Measurements from ENCODE around the gene DNASE1L3.
"Not testable (repeated sequence)": the region's sequence is repeated elsewhere in the genome, so short reads cannot be mapped to it uniquely, and the experiment has no call there.

DNASE1L3 gene, protein sequence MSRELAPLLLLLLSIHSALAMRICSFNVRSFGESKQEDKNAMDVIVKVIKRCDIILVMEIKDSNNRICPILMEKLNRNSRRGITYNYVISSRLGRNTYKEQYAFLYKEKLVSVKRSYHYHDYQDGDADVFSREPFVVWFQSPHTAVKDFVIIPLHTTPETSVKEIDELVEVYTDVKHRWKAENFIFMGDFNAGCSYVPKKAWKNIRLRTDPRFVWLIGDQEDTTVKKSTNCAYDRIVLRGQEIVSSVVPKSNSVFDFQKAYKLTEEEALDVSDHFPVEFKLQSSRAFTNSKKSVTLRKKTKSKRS

DNA sequence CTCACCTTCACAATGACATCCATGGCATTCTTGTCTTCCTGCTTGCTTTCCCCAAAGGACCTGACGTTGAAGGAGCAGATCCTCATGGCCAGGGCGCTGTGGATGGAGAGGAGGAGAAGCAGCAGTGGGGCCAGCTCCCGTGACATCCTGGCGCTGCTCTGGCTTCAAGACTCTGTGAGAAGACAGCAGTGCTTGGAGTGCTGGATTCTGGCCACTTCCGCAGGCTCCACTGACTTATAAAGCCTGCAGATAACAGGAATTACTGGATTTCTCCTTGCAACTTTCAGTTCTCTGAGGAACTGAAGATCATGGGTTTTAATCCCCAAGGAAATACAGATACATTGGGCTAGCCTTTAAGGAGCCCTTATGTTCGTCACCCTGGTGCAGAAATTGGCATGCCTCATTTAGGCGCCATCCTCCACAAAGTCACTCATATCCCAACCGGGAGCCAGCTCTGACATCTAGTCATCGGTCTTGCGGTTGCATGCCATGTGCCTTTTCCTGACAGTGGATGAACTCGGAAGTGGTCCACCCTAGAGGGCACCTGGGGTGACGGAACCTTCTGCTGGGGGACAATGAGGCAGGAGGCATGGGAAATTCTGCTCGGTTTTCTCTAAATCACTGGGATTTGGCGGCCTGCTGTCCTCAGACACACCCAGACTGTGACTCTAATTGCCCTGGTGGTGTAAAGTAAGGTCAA is at the start of gene DNASE1L3:
TSS of gene DNASE1L3 (minus strand) at position 212 of the 700 bp plus-strand sequence. CDS start at position 146, 66 bp downstream.
- DNase-seq (ENCODE audit: low spot score) = no peak

DNA sequence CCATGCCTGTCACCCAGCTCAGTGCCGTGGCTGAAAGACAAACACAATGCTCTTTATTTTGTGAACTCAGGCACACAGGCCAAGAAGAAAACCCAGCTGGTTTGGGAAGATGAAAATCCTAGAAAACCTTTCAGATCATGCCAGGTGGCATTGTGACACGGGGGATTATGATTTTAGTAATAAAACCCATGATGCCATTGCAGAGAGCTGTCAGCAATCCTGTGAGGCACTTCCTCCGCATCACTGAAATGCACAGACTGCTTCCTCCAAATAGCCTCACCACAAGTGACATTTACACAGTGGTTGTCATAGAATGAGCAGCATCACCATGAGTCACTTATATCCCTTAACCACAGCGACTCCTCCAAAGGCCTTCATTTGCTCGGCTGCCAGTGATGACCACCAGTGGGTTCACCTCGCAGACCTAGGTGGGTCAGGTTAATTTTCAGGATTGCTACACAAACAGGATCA is 49.5 kb upstream of the DNASE1L3 start:
- DNase-seq (ENCODE audit: low spot score) = peak; percentile 75

DNA sequence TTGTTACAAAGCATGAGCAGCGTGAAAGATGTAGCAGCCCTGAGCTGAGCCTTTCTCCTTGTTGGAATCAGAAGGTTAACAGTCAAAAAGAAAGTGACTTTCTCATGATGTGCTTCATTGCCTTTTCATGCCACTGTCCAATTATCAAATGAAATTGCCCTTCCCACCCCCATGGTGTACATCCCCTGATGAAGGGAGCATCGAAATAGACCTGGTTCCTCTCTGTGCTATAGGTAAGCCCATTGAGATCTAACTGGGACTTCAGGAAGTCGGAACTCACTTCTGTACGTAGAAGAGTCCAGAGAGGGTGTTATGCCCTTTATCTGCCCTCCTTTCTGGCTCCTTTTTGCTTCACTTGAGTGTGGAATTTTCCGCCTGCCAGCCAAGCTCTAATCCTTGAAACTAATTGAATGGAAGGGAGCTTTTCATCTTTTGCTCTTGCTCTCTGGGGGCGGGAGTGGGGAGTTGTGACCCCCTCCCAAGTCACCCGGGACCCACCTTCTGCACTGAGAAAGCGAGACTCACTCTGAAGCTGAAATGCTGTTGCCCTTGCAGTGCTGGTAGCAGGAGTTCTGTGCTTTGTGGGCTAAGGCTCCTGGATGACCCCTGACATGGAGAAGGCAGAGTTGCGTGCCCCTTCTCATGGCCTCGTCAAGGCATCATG is 47.8 kb upstream of the DNASE1L3 start:
- DNase-seq (ENCODE audit: low spot score) = no peak

DNA sequence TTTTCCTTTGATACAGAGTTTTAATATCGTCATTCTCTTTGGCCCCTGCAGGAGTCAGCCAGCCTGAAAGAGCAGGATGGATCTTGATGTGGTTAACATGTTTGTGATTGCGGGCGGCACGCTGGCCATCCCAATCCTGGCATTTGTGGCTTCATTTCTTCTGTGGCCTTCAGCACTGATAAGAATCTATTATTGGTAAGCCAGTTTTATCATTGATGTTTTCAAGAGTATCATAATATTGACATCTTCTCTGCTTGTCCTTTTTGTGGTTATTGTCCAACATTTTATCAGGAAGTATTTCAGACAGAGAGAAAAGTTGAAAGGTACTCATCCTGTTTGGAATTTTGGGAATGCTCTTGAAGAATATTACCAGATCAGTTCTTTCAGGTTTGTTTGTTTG is 45.7 kb upstream of the DNASE1L3 start:
- no peak for DNase-seq (ENCODE audit: low spot score)

DNA sequence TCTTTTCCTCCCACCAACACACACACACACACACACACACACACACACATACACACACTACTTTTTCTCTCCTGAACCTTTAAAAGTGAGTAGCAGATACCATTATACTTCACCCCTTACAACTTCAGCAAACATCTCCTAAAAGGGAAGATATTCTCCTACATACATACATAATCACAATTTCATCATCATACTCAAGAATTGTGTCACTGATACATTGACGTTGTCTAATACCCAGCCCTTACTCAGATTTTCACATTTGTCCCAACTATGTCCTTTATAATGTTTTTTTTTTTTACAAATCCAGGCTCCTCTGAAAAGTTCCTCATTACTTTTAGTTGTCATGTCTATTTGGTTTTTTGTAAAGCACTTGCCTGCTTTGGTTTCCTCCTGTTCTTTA is 45.3 kb upstream of the DNASE1L3 start:
- DNase-seq (ENCODE audit: low spot score) = no peak

DNA sequence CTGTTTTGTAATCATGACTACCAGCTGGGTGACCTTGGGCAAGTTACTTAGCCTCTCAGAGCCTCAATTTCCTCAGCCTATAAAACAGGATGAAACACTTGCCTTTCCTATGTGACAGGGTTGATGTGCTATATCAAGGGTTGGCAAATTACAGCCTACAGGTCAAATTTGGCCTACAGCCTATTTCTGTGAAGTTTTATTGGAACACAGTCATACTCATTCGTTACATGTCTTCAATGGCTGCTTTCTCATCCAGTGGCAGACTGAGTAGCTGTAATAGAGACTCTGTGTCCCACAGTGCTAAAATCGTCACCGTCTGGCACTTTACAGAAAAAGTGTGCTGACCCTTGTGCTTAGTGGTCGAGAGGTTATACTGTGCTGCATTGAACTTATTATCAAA is 43.4 kb upstream of the DNASE1L3 start:
- DNase-seq (ENCODE audit: low spot score) = no peak

DNA sequence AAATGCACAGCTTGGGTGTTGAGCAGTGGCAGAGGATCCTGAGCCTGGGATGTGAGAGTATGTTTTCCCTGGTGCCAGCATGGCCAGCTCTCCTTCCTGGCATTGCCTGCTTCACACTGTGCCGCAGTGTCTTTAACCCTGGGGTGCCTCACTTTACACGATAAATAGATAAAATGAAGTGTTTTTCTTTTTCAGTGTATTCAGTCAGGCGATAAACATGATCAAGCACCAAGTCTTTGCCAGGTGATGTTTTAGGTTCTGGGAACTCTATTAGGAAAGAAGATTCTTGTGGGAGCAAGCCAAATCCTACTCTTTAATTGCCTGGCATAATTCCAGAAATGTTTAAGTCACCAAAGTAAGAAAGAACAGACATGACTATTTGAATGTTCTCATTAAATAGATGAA is 40.9 kb upstream of the DNASE1L3 start:
- DNase-seq (ENCODE audit: low spot score) = no peak

DNA sequence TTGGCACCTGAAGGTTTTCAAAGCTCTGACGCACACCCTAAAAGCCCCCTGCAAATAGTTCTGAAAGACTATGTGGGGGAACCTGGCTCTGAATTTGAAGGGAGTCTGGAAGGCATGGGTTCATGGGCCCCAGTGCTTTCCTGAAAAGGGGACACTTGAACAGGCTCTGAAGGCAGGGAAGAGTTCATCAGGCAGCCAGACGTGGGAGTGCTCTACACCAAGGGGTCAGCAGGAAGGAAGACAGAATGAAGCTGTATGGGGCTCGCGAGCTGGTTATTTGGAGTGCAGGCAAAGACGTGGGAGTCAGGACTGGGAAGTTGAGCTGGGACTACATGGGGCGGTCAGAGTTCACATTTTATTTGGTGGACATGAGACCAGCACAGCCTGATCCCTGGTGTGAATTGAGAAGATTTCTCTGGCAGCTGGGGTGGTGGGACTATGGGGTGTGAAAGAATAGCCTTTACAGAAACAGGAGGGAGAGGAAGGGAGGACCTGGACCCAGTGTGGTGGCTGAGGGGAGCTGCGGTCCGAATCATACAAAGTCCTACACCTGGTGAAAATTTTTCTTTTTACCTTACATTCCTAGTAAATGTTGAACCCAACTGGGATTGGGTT is 39.4 kb upstream of the DNASE1L3 start:
- no peak for DNase-seq (ENCODE audit: low spot score)

DNA sequence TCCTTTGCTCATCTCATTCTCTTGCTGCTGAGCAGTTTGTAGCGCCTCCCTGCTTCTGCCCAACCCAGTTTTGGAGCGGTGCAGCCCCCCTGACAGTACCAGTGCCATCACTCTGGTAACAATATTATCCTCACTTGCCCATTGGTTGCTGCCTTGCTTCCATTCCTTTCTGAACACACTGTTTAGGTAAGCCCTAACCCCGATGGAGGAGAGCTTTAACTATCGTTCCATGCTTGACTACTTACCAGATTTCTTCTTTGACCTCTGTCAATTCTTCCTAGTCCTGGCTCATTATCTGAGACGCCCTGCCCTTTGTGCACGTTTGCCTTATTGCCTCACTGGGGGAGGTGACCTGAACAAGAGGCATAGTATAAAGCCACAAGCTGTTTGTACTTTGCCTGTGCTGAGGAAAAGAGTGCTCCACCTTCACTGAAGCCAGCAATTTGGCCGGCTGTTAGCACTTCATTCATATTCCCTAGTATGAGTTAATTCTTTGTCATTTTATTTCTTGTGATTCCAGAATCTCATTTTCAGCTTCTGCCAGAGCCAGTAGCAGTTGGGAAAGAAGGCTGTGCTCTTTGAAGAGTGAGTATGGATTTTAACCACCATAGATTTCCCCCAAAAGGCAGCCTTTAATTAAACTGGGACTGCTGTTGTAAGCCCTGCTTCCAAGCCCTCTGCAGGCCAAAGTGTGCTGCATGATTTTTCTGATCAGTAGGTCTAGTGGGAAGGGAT is 38.8 kb upstream of the DNASE1L3 start:
- DNase-seq (ENCODE audit: low spot score) = no peak

DNA sequence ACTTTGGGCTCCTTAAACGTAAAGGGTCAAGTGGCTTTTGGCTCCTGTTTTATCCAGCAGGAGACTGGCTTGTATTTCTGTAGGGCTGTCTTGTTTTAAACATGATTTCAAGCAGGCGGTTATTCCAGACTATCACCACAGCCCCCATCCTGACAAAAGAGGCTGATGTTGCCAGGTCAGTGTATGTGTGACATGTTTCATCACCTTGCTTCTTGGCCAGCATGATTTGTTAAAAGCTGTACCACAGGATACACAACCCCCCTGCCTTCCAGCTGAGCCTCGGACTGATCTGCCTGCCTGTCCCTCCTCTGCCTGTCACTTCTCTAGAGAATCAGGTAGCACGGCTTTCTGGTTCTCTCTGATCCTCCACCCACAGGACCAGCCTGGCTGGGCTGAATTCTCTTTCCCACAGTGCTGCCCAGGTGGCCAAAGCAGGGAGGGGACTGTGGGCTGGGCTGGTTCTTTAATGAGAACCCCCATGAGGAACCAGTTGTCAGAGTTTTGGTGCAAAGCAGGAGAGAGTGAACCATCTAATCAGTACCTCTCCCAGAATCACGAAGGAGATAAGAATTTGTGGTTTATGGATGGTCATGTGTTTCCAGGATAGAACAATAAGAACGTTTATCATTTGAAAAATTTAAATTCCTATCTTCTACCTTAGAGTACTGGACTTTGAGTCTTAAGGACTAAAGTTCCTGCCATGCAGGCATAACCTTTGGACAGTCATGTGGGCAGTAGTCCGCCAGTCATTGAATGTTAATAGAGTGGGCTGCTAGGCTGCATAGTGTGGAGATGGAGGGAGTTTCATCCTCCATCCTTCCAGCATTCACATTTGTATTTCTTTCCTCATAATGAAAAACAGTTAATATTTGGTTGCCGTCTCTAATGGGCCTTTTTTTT is 35.6 kb upstream of the DNASE1L3 start:
- DNase-seq (ENCODE audit: low spot score) = no peak

DNA sequence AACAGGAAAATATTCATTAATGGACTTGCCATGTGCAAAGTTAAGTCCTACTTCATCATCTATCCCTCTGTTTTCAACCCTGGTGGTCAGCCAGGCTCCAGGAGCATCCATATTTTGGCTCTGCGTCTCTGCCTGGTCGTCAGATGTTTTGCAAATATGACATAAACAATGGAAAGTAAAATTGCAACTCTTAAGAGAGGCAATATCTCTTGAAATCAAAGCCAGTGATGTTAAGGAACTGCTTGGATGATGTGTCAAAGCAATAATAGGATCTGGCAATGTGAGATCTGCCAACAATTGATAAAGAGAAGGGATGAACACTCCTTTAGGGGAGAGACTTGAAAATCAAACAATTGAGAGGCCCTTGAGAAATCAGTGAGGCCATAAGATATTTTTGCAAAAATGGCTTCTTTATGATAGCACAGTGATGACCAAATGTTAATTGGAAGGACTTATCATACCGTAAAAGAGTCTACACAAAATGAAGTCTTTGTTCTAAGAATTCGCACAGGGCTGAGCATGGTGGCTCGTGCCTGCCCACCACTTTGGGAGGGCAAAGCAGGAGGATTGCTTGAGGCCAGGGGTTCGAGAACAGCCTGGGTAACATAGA is 33.3 kb upstream of the DNASE1L3 start:
- no peak for DNase-seq (ENCODE audit: low spot score)

DNA sequence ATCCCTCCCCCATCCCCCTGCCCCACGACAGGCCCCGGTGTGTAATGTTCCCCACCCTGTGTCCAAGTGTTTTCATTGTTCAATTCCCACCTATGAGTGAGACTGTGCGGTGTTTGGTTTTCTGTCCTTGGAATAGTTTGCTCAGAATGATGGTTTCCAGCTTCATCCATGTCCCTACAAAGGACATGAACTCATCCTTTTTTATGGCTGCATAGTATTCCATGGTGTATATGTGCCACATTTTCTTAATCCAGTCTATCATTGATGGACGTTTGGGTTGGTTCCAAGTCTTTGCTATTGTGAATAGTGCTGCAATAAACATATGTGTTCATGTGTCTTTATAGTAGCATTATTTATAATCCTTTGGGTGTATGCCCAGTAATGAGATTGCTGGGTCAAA is 32.1 kb upstream of the DNASE1L3 start:
- DNase-seq (ENCODE audit: low spot score) = not testable (repeated sequence)

DNA sequence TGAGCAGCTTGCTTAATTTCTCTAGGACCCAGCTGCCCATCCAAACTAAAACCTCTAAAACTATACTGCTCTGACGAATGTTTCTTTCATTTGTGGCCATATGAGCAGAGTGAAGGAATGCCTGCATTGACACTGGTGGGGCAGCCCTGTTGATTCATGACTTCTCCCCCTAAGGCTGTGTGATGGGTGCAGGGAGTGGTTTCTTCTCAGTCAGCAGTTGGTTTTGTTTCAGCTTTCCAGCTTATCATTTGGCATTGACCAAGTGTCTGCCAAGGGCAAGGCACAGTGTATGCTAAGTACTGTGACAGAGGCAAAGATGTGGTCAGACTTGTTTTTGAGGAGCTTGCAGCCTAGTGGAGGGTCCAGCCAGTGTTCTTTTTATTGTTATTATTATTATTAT is 31.6 kb upstream of the DNASE1L3 start:
- no peak for DNase-seq (ENCODE audit: low spot score)

DNA sequence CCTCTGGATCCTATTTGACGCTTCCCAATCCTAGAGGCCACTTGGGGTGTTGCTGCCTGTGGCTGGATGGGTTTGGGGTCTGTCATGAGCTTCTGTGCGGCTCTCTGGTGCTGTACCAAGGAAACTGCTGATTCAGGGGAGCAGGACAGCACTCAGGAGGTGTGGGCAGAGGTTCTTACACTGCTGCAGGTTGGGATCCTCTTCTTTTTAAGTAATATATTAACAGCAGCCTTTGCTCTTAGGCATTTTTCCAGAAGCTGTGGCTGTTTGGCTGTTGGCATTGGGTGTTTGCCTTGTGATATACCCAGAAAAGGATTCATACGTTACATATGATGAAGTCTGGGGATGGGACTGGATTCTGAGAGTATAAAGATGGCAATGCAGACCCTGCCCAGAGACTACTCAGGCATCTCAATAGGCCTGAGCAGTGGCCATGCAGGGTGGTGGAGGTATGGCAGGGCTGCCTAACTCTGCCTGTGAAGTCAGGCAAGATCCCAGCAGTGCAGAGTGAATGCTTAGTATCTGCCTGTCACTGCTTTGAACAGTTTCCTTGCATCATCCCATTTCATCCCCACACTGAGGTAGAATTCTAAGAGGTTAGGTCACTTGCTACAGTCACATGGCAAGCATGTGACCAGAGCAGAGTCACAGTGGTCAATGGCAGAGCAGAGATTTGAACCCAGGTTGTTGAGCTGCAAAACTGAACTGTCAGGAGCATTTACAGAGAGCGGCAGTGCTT is 30.7 kb upstream of the DNASE1L3 start:
- no peak for DNase-seq (ENCODE audit: low spot score)

DNA sequence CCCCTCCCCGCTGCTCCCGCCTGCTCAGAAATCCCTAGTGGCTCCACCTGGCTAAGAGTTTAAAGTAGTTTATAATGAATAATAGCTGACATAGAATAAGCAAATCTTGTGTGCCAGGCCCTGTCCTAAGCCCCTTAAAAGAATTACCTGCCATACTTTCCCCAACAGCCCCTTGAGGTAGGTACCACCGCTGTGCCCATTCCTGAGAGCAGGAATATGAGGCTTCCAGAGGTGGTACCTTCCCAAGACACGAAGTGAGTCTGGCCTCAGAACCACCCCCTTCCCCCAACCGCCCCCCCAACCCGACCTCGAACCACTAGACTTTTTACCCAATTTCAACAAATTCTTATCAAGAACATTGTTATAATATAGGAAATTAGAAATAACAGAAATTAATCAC is 28.1 kb upstream of the DNASE1L3 start:
- DNase-seq (ENCODE audit: low spot score) = no peak

DNA sequence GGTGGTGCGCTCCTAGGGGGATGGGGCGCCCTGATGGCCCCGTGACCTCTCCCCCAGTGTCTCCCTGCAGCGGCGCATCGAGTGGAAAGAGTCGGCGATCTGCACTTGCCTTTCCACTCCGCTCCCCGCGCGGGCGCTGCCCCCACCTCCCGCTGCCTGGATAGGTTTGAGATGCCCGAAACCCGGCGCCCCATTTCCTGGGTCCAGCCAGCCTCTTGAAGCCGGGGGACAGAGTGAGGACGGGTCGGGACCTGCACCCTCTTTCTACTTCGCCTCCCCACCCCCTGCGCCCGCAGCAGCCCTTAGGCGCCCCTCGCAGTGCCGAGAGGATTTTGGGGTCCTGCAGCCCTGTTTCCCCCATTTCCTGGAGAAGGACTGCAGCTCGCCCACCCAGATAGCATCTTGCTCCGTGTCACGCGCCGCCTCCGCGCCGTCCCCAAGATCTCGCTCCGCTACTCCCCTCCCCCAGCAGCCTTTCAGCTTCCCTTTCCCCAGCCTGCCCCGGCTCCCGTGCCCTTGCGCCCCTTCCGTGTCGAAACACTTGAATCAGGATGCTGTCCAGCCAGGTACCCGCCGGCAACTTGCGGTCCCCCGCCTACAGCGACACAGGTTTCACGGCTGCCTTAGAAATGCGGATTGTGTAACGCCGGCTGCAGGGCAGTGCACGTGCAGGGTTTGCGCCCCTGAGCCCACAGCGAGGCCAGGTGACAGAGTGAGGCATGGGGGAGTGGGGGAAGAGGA is 27.3 kb upstream of the DNASE1L3 start:
- DNase-seq (ENCODE audit: low spot score) = peak; percentile 55

DNA sequence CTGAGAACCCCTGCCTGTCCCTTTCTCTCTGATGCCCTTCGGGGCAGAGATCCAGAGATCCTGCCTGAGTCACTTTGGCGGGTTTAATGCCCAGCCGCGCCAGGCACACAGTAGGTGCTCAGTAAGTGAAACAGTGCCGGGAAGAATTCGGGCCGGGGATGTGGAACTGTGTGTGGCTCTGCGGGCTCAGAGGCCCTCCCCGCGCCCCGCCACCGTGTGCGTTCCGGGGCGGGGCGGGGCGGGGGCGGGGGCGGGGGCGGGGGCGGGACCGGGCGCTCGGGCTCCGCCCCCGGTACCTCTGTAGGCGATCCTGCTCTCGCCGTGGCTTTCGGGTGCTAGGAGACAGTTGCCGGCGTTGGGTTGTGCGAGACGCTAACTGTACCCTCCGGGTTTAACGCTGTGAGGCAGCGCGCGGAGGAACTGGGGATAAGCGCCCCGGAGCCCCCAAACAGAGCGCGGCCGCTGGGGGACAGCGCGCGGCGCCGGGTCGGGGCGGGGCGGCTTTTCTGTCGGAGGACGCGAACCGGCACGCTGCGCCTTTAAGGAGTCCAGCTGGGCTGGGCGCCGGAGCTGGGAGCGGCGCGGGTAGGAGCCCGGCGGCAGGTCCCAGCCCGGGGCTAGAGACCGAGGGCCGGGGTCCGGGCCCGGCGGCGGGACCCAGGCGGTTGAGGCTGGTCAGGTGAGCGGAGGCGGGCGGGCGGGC is 26.6 kb upstream of the DNASE1L3 start, which contains the start of gene ABHD6:
TSS of gene ABHD6 (plus strand) at position 555 of the 703 bp plus-strand sequence. CDS start 18,795 bp downstream, outside the sequence.
- DNase-seq (ENCODE audit: low spot score) = peak; percentile 83

Measured in hepatic stellate cell (primary cell).